Fibroblast of skin of left biceps (primary cell): ENCODE measurements around the gene LEMD2.

ENCODE experiments used
- DNase-seq, 2 experiments: peaks; one replicate each; pipeline ENCODE4 v3.0.0-alpha.2; 2013; ENCODE audit warnings: low read depth in 2 of 2

The LEMD2 gene

GRCh38 chr6:33794910-33795623 lies 6.1 kb upstream of the LEMD2 start:
- no peak for DNase-seq

DNA sequence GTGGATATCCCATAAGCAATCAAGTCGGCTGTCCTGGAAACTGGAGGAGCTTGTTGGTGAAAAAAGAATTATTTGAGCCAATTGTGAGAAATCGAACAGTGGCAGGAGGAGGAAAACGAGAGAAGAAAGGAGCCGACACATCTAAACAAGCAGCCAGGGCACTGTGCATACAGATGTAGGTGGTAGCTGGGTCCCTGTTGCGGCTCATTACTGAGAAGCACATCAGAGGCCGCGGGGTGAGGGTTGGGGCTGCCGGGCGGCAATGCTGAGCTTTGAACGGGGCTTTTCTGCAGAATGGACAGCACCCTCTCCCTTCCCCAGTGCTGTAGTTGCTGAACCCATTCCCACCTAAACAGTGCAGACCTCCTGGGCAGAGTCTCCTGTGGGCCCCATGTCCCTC lies 4.1 kb upstream of the LEMD2 start:
- no peak for DNase-seq

GRCh38 chr6:33791620-33792019 lies 2.7 kb upstream of the LEMD2 start:
- DNase-seq, result no peak

DNA sequence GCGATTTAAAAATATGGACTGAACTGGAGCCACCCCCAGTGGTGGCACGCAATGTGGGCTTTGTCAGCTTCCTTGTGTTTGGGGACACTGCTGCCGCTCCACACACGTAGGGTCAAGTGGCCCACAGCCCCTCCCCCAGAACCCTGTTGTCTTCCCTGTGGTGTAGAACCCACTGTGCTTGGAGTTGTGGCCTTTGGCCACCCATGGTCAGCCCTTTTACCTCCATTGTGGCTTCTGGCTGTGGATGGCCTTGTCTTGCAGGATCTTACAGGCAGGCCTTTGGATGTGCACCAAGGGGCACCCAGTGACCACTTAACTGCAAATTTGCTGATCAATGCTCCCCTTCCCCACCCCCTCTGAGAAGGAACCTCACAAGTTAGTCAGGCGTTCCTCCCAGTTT lies 2.0 kb upstream of the LEMD2 start:
- DNase-seq, result no peak

DNA sequence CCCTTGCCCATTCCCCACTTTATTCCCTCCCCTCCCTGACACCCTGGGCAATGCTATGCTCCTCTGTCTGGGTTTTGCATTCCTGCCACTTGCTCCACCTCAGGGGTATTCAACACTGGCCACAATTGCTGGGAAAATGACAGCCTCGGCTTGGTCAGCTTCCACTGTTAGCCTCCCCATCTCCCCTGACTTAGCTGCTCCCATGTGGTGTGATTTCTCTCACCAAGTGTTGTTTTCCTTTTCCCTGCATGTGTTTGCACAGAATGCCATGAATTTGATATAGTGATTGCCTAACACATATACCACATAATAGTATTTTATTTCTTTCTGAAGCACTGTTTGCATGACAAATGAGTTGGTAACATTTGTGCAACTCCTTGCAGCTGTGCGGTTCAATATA lies 1.4 kb upstream of the LEMD2 start:
- DNase-seq, result peak in 1 of 2 experiments; percentile 22

GRCh38 chr6:33789550-33789895 lies 593 bp upstream of the LEMD2 start:
- DNase-seq, result no peak

- DNase-seq, result peak in 1 of 2 experiments; percentile 21
Measured at GRCh38 chr6:33787954-33788693, 806 bp downstream of the LEMD2 start.

GRCh38 chr6:33787346-33787953 lies 1.5 kb downstream of the LEMD2 start:
- no peak for DNase-seq

DNA sequence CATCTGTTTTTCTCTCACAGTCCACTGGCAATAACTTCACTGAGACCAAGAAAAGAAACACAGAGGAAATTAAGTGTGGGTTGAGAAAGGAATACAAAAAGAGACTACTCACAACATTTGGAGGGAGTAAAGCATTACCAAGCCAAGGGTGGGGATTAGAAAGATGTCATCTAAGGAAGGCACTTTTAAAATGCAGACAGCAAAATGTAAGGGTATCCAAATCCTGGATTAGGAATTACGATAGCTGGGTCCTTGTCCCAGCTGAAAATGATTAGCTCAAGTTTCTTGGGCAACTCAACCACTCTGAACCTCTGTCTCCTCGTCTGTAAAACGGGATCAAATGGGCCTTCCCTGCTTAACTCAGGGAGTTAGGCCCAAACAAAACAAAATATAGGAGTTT lies 2.2 kb downstream of the LEMD2 start:
- no peak for DNase-seq

- DNase-seq, result no peak
Measured at GRCh38 chr6:33785778-33786177, 3.2 kb downstream of the LEMD2 start.

- DNase-seq, result no peak
Measured at GRCh38 chr6:33784787-33785186, 4.1 kb downstream of the LEMD2 start.

DNA sequence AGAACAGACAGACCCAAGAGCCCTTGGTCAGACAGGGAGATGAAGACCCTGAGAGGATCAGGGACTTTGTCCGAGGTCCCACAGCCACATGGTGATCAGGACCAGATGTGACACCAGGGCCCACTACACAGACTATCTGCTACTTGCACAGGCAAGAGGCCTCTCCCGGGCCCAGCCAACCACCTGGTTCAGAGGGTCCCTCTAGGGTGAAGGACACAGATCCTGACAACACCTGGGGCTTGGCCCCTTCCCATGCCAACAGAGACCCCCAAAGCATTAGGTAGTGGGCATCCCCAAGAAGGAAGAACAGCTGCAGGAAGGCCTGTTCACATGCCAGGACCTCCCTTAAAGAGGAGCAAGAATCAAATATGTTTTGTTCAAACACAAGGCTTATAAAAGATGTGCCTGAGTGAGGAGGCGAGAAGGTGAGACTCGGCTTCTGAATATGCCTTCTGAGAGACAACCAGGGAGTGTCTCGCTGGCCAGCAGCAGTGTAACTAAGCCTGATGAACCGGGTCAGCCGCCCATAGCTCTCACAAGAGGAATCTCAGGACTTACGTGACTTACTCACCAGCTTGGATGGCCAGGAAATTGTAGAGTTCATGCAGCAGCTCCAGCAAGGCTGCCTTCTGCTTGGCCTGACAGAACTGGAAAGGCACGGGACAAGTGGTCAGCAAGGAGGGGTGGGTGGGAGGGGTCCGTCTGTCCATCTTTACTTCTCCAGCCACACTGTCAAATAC lies 5.0 kb downstream of the LEMD2 start:
- no peak for DNase-seq

DNA sequence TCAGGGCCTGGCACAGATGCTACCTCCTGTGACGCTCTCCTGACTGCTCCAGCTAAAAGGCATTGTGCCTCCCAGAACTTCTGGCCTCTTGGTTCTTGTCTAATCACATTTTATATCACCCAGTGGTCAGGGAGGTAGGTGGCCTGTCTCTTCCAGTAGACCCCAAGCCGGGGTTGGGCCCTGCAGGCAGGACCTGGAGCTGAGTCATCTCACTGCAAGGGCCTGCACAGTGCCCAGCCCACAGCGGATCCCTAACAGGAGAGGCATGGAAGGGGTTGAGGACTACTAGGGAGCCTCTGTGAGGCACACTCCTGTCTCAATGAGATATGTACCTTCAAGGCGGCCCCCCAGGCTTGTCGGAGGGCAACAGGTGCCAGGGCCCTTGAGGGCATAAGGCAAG lies 6.4 kb downstream of the LEMD2 start:
- no peak for DNase-seq

DNA sequence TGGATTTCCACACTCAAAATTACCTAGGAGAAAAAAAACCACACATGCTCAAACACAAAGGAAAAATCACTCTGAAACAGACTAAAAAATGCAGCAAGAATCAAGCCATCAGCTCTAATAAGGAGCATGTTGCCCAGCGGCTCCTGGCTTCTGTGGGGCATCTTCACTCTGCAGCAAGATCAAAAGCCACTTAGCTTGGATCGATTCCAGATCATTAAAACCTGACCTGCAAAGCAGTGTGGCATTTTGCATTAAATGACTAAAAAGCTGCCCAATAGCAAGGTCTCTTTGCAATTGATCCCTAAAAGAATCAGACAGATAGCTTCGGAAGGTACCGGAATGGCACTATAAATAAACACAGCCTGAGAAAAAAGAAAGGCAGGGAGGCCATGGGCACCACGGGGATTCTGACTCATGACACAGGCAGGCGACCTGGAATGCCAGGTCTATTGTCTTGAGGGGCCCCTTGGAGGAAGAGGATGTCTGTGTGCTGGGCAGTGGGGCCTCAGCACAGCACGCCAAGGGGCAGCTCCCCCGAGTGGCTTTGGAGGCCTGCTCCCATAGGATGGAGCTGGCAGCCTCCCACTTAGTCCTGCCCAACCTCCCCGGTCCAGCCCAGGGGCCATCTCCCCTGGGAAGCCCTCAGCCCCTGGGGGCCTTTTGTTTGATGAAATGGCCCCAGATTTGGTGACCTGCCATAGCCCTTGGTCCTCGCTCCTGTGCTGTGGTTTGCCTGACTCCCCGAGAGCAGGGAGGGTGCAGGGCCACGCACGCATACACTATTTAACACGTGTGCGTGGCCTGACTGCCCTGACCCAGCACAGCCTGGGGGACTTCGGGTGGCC lies 7.6 kb downstream of the LEMD2 start:
- no peak for DNase-seq

DNA sequence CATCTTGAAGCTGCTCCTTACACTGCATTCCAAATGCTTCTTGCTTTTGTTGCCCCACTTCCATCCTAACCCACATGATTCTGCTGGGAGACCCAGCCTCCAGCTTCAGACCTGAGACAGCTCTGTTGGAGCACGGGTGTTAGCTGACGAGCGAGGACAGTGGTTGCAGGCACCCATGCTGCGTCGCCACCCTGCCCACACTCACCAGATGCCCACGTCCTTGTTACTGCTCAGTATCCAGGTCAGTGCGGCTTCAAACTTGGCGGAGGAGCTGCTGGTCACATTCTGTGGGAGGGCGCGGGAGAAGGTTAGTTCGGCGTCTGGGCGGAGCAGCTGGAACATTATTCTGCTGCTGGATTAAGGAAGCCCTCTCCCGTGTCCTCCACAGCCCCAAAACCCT lies 9.0 kb downstream of the LEMD2 start:
- DNase-seq, result no peak

DNA sequence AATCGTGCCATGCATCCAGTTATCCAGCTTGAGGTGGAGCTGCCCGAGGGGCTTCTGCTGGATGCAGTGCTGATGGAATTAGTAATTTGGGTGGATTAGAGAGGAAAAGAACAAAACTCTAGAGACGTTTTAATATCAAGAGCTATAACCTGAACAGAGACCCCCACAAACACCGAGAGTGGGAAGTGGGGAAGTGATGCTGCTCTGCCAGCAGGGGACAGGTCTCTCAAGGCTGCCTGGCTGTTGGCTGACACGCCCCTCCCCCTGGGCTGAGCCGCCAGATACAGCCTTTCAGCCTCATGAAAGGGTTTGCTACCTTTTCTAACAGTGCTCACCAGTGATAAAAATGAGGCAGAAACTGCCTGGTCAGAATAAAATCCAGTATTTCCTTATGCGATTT lies 9.6 kb downstream of the LEMD2 start:
- no peak for DNase-seq

DNA sequence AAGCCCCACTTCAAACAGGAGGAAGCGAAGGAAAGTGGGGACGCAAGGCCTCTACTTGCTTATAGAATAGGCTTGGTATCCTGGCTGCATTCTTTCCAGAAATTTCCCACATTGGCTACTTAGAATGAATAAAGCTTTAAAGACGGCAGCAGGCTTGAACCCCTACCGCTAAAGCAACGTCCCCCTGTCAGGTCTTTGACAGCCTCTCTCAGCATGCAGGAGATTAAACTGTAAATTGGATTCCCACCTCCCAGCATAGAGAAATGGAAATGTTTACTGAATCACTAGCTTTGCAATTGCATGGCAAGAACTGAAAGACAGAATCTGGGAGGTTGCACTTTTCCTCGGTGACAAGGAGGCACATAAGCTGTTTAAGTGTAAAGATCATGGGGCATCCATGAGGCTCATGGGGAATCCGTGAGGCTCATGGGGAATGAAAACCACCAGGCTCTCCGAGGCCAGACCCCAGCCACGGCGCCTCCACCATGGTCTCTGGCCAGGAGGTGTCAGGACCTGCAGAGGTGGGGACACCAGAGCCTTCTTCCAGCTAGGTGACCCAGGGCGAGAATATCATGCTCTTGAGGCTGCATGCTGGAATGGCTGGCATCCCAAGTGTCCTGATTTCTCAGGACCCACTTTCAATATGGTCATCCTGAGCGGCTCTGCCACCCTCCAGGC lies 10.3 kb downstream of the LEMD2 start:
- no peak for DNase-seq

DNA sequence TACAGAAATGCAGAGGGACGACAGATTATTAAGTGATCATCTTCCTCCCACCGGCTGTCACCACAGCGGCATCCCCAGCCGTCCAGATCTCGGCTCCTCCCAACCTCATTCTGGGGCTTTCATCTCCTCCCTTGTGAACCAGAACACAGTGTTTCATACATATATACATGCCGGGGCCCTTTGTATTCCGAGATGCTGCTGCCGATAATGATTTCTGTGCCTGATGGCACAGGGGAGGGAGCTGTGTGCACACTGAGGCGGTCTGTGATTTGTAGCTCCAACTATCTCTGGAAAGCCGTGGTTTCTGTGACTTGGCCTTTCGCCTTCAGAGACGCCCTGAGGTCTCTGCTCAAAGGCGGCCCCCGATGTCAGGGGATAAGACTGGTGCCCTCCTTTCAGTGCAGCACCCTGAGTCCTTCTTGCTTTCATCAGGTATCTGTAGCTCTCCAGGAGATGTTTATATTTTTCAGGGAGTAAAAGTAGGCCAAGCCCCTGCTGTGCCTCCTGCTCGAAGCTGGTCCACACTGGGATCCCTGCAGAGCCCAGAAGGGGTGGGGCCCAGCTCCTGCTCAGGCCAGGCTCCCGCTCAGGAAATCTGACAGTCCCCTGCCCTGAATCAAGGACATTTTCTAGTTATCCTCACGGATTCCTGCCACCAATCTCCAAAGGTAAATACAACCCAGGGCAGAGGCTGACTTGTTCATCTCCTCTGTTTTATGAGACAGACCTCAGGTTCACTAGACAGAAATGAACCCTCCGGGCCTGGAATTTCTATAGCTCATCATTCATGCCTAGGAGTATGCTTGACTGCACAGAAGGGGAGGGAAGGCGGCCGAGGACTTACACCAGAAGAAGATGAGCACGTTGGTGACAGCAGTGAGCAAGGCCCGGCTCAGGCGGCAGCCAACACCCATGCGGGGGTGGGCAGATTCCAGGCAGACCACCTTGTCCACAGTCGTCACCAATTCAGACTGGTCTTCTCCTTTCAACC lies 11.2 kb downstream of the LEMD2 start:
- DNase-seq, result no peak

- no peak for DNase-seq
Measured at GRCh38 chr6:33776764-33777163, 12.2 kb downstream of the LEMD2 start.

DNA sequence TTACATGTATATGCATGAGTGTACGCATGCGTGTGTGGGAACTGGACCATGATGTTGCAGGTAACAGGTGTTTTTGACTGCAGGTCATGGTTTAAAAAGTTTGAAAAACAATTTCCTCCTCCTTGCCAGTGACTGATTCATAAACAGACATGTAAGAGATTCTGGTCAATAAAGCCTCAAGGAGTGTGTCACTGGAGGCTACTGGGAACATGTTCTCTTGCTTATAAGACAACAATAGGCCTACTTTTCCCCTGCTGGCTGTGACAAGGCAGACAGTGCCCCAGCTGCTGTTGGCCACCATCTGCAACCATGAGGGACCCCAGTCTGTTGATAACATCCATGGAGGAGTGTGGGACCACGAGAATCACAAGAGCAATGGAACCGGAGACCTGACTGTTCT lies 12.7 kb downstream of the LEMD2 start:
- DNase-seq, result no peak
